RWPE1 (cell line): ENCODE data around the gene KRT38.

Experiments
- CTCF ChIA-PET: fragments of 350-600 bp; sonication (Branson Sonifier 250); formaldehyde crosslinking; extraction: SDS; loops from one replicate; lab custom pipeline; 2021; lab: Yijun Ruan, JAX
- POLR2A ChIA-PET: fragments of 400-600 bp; formaldehyde crosslinking; extraction: SDS; loops from one replicate; lab custom pipeline; 2020; ENCODE audit warnings: antibody characterized with exemption; ENCODE audit not compliant: low non-redundant PET; lab: Yijun Ruan, JAX
- DNase-seq: peaks from one replicate; pipeline ENCODE4 v3.0.0; 2012; ENCODE audit warnings: low spot score
- H3K27ac ChIP-seq: fragments of 450-650 bp; 2 replicates; pipeline ENCODE4 v1.5.1; 2017
- TF ChIP-seq, protein P1 (sequence below): fragments of 450-650 bp; conservative IDR thresholded peaks from 2 replicates; pipeline ENCODE4 v1.5.1; 2017; ENCODE audit warnings: low read depth, mild to moderate bottlenecking

KRT38 gene

DNA sequence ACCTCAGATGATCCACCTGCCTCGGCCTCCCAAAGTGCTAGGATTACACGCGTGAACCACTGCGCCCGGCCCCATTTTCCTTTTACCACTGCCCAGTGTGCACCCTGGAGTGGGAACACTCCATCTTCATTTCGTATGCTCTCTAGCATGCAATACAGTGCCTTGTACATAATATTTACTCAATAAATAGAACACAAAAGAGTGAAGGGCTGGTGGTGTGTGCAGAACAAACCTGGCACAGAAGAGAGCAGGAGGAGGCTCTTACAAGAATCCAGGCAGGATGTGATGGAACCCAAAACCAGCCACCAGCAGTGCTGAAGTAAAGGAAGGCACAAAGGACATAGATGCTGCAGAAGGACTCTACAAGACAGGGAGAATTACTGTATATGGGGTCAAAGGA lies 23.7 kb downstream of the KRT38 start:
- TF ChIP-seq, protein P1, sequence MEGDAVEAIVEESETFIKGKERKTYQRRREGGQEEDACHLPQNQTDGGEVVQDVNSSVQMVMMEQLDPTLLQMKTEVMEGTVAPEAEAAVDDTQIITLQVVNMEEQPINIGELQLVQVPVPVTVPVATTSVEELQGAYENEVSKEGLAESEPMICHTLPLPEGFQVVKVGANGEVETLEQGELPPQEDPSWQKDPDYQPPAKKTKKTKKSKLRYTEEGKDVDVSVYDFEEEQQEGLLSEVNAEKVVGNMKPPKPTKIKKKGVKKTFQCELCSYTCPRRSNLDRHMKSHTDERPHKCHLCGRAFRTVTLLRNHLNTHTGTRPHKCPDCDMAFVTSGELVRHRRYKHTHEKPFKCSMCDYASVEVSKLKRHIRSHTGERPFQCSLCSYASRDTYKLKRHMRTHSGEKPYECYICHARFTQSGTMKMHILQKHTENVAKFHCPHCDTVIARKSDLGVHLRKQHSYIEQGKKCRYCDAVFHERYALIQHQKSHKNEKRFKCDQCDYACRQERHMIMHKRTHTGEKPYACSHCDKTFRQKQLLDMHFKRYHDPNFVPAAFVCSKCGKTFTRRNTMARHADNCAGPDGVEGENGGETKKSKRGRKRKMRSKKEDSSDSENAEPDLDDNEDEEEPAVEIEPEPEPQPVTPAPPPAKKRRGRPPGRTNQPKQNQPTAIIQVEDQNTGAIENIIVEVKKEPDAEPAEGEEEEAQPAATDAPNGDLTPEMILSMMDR, result no peak
- CTCF ChIA-PET, result interaction anchor here (0.7 to 2.0 kb wide), 10 partner anchors 9 to 392 kb away, joined by 3 to 8 read pairs (median 3); no protein-coding TSS in a partner anchor
- no peak for DNase-seq
- no peak overlapping the region for H3K27ac ChIP-seq
- POLR2A ChIA-PET, result no interaction called here

DNA sequence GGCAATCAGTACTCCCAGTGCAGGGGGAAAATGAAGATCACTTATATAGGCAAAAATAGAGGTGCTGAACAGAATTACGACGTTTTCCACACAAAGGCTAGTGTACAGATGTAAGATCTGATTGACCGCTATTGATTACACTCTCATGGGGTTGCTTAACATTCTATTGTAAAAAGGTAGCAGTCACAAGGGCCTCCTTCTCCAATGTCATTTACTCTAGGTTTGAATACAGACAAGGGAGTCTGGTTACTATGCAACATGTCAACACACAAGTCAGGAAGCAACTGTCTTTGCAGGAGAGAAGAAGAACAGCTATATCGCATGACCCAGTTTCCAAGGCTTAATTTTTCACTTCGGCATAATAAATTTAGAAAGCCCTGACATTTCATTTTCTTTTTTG lies 24.3 kb downstream of the KRT38 start:
- ChIA-PET POLR2A (no interaction called here), CTCF (interaction anchor here (0.8 to 2.0 kb wide), 2 partner anchors 37 to 132 kb away, joined by 3 to 8 read pairs; no protein-coding TSS in a partner anchor)
- TF ChIP-seq, protein P1, result no peak
- H3K27ac ChIP-seq, result no peak overlapping the region
- no peak for DNase-seq

DNA sequence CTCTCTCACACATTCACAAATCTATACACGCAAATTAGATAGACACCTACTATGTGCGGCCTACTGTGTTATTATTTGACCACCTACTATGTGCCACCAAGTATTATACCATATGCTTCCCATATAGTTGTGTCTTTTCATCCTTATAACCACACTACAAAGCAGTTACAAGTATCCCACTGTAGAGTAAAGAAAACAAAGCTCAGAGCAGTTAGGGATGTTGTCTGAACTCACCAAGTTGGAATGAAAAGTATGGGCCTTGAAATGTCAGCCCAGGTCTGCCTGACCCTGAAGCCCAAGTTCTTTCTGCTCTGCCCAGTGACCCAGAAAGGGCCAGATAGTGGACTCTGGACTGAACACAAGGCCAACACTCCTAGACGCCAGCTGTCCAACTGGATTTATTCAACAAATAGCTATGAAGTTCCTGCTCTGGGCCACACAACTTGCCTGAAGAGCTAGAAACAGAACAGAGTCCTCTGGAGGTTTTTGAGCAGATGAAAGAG lies 24.9 kb downstream of the KRT38 start:
- CTCF ChIA-PET, result interaction anchor here (0.6 to 0.8 kb wide), 3 partner anchors 37 to 232 kb away, joined by 3 to 4 read pairs (median 3); partner anchors contain the start of gene KRT16
- no peak overlapping the region for H3K27ac ChIP-seq
- TF ChIP-seq, protein P1, result no peak
- DNase-seq, result no peak
- POLR2A ChIA-PET, result no interaction called here

DNA sequence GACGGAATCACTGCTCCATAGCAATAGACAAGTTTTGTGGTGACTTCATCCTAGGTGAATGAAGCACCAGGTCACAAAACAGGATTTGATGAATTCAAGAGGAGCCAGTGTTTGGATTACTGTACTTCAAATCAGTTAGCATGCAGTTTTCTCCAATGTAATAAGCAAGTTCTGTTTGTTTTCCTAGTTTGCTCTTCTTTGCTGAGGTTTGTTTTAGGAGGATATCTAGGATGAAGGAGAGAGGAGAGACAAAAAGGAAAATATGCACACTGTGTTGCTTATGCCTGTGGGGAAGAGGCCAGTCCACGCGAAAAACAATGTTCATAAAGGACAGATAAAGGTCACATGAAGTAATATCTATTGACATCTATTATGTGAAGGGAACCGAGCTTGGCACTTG lies 25.4 kb downstream of the KRT38 start:
- TF ChIP-seq, protein P1, result no peak
- ChIA-PET CTCF (interaction anchor here (0.6 to 0.8 kb wide), 3 partner anchors 38 to 233 kb away, joined by 3 to 4 read pairs (median 3); partner anchors contain the start of gene KRT16), POLR2A (no interaction called here)
- H3K27ac ChIP-seq, result no peak overlapping the region
- no peak for DNase-seq

DNA sequence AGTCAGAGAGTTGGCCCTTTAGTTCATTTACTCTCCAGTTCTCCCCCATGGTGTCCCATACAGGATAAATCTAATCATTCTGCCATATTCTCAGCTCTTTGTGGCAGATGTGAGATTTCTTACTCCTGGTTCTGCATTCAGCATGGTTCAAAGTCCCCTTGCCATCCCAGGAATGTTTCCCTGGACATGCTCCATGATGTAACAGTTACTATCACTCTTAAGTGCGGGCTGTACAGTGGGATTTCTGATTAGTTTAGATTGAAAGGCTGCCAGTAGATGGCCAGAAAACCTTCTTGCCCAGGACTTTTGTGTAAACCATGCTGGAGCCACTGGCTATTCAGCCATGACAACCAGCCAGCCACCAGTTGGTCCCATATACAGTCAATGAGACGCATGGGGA lies 26.8 kb downstream of the KRT38 start:
- TF ChIP-seq, protein P1, result no peak
- CTCF ChIA-PET, result interaction anchor here (0.6 to 1.0 kb wide), 2 partner anchors 140 to 610 kb away, joined by 3 read pairs; no protein-coding TSS in a partner anchor

DNA sequence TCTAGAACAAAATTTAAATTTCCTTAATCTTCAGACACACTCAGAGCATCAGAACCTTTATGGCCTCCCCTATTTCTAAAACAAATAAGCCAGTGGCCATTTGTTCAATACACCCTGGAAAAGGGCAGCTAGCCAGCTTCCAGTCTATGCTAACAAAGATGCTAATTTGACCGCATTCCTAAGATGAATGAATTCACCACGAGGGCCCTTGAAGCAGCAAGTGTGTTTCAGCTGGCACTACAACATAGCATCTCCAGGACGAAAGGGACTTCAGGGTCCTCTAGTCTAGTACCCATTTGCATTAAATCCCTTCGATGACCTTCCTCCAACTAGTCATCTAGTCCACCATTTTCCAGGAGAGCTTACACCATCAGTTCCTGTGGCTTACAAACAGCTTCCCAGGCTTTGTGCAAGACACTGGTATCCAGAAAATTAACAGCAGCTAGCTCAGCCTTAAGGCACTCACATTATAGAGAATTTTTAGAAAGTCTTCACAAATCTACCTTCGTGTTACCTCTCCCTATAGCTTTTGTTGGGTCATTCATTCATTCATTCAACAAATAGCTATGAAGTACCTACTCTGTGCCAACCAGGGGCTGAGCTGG lies 27.3 kb downstream of the KRT38 start:
- H3K27ac ChIP-seq, result no peak overlapping the region
- DNase-seq, result no peak
- ChIA-PET POLR2A (no interaction called here), CTCF (interaction anchor here (0.6 to 1.0 kb wide), 2 partner anchors 140 to 610 kb away, joined by 3 read pairs; no protein-coding TSS in a partner anchor)
- TF ChIP-seq, protein P1, result no peak

More for the DNA sequence above, 26.8 kb downstream of the KRT38 start:
- DNase-seq, result no peak
- POLR2A ChIA-PET, result no interaction called here
- H3K27ac ChIP-seq, result no peak overlapping the region
